Measurements from ENCODE around the gene PDLIM5.
"Not testable (repeated sequence)": the region's sequence is repeated elsewhere in the genome, so short reads cannot be mapped to it uniquely, and the experiment has no call there.

Gene PDLIM5

DNA sequence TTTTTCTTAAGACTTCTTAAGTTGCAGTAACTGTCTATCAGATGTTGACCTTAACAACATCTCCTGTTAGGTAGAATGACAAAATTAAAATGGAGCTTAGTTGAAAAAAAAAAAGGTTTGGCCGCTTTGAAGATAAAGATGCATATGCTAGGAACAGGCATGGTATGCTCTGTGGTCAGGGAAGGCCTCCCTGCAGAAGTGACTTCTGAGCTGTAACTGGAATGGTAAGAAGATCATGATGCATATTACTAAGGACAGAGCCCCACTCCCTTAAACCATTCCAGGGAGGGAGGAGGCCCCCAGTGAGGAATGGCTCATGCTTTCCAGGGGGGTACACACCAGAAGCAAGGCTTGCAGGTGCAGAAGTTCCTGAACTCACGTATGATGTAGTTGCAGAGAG lies 43.7 kb downstream of the PDLIM5 start:
- DNase-seq (ENCODE audit: low read depth), result no peak

DNA sequence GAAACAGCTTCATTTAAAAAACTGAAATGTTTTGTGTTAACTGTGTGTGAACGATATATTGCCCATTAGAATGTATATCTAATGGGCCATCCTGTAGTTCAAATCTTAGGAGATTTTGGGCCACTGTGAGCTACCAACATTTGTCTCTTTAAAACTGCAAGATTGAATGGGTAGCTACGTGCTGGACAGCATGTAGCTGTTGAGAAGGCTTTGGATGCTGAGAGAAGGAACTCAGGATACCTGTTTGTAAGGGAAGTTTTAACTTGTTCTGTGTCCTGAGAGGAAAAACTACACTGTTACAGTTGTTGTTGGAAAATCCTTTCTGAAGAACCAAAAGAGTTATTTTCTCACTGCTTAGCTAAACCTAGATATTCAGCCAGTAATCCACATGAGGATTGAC lies 45.9 kb downstream of the PDLIM5 start:
- no peak for DNase-seq (ENCODE audit: low read depth)

DNA sequence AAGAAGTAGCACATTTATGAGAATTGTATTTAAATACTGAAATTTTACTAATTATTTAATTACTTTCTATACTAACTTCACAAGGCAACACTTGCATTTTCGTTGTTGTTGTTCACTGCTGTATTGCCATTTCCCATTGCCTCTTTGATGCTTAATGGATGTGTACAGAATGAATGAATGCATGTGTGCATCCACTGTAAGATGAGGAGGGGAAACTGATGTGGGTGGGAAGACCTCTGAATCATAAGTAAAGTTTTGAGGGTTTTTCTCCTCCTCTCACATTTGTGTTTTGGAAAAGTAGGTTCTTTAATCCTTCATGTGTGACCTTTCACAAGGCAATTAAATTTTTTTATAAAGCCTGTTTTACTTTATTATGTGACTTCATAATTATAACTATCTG lies 46.8 kb downstream of the PDLIM5 start:
- DNase-seq (ENCODE audit: low read depth), result no peak

DNA sequence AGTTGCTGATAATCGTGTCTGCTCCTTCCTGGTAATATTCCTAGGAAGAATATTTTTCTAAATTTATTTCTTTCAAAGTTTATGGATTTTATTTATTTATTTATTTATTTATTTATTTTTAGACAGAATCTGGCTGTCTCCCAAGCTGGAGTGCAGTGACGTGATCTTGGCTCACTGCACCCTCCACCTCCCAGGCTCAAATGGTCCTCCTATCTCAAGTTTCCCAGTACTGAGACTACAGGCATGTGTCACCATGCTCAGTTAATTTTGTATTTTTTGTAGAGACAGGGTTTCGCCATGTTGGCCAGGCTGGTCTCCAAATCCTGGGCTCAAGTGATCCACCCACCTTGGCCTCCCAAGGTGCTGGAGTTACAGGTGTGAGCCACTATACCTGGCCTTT lies 48.9 kb downstream of the PDLIM5 start:
- no peak for DNase-seq (ENCODE audit: low read depth)

DNA sequence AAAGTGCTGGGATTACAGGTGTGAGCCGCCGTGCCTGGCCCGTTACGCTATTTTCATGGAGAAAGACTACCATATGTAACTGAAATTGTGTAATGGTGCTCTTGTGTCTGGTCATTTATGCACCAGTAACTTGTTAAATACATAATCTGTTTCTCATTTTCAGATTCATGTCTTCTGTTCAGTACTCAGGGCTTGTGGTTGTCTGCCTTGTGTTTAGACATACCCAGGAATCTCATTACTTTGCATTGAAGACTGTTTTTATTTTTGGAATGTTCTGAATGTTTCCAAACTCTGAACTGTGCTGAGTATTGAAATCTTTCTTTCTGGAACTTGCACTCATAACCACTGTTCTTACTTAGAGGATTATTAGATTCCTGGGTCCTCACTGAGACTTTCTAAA lies 52.8 kb downstream of the PDLIM5 start:
- no peak for DNase-seq (ENCODE audit: low read depth)

DNA sequence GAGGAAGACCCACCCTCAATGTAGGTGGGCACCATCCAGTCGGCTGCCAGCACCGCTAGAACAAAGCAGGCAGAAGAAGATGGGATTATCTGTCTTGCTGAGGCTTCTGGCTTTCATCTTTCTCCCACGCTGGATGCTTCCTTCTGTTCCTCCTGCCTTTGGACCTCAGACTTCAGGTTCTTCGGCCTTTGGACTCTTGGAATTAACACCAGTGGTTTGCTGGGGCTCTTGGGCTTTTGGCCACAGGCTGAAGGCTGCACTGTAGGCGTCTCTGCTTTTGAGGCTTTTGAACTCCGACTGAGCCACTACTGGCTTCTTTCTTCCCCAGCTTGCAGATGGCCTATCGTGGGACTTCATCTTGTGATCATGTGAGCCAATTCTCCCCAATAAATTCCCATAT lies 55.1 kb downstream of the PDLIM5 start:
- no peak for DNase-seq (ENCODE audit: low read depth)

DNA sequence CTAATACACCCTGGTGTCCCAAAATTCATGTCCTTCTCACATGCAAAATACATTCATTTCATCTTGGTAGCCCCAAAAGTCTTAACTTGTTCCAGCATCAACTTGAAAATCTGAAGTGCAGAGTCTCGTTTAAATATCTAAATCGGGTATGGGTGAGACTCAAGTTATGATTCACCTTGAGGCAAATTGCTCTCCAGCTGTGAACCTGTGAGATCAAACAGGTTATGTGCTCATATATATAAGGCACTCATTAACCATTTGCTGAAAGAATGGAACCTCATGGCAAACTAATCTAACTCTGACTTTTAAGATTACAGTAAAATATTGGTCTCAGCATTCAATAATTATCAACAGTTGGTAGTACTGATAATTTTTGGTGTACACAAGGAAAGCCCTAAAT lies 55.5 kb downstream of the PDLIM5 start:
- DNase-seq (ENCODE audit: low read depth), result no peak

DNA sequence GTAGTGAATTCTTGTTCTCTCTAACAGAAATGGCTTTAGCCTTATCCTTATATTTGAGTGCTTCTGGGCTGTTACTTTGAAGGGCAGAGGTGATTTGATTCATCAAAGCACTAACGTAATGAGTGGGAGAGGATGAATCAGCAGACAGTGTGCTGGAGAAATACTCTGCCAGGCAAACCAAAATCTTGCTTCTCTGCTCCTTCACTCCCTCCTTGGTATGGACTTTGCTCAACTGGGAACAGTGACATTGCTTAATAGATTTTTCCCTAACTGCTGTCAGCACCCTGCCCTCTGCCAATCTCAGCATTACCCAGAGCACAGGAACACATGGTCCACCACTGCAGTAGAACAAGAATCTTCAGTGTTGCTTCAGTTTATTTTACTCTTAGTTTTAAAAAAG lies 56.0 kb downstream of the PDLIM5 start:
- DNase-seq (ENCODE audit: low read depth), result peak; percentile 80

DNA sequence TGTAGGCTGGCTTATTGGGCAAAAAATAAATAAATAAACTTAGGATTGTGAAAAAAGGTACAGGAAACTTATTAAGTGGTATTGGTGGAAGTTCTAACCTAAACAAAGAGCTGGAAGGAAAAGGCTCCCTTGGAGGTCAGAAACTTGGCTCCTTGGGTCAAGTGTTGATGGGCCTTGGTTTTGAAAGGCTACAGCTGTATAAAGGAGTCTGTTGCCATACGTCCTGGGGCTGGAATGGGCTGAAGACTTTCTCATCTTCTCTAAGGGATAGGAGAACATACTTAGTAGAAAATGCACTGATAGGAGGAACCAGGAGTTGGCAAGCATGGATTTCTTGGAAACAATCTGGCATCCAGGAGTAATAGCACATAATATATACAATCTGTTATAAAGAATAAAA lies 56.6 kb downstream of the PDLIM5 start:
- DNase-seq (ENCODE audit: low read depth), result no peak

DNA sequence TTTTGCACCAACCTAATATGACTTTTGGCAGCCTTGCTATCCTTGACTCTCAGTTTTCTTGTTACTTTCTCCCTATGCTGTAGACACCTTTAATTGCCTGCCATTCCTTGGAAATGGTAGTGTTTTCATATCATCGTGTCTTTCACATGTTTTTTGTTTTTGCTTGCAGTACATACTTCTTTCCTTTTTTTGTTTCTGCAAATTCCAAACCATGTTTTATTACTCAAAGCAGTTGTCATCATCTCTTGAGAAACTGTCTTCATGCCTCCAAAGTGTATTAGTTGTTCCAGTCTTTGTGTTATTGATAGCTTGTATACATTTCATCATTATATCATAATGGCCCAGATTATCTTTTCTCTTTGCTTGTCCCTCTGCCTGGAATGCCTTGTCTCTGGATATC lies 57.1 kb downstream of the PDLIM5 start:
- no peak for DNase-seq (ENCODE audit: low read depth)

DNA sequence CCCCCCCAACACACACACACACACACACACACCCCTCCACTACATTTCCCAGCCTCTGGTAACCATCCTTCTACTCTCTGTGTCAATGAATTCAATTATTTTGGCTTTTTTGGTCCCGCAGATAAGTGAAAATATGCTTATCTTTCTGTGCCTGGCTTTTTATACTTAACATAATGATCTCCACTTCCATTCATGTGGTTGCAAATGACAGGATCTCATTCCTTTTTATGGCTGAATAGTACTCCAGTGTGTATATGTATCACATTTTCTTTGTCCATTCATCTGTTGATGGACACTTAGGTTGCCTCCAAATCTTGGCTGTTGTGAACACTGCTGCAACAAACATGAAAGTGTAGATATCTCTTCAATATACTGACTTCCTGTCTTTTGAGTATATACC lies 59.8 kb downstream of the PDLIM5 start:
- DNase-seq (ENCODE audit: low read depth), result no peak

DNA sequence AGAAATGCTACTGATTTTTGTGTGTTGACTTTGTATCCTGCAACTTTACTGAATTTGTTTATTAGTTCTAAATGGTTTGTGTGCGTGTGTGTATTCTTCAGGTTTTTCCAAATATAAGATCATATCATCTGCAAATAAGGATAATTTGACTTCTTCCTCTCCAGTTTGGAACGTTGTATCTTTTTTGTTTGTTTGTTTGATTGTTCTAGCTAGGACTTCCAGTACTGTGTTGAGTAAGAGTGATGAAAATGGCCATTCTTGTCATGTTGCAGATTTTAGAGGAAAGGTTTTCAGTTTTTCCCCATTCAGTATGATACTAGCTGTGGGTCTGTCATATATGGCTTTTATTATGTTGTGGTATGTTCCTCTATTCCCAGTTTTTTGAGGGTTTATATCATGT lies 61.8 kb downstream of the PDLIM5 start:
- DNase-seq (ENCODE audit: low read depth), result not testable (repeated sequence)

DNA sequence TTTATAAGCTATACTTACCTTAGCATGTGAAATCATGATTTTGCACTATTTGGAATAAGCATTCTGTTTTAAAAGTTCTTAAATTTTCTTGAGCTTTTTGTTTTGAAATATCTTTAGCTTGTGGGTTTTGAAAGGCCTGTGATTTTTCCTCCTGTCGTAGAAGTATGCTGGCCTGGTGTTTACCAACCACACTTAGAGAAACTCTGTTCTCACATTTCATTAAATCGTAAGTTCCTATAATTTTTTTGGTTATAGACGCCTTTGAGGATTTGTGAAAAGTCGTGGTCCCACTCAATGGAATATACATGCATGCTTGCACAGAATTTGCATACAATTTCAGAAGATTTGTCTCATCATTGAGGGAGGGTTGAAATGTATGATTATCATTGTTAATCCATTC lies 63.6 kb downstream of the PDLIM5 start:
- DNase-seq (ENCODE audit: low read depth), result no peak

DNA sequence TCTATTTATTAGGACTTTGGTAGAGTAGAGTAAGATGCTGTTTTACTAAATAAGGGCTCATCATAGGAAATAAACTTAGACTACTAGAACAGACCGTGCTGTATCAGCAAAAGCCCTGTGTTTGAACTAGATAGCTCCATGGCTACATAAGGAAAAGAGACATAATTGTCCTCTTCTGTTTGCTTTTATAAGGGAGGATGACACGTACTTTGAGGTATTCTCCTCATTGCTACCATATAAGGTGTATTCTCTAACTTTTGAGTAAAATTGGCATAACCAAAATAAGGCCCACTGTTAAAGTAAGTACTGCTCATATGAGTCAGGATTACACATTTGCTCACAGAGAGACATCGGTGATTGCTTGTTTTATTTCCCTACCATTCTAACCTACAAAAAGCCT lies 64.3 kb downstream of the PDLIM5 start:
- DNase-seq (ENCODE audit: low read depth), result peak; percentile 80

DNA sequence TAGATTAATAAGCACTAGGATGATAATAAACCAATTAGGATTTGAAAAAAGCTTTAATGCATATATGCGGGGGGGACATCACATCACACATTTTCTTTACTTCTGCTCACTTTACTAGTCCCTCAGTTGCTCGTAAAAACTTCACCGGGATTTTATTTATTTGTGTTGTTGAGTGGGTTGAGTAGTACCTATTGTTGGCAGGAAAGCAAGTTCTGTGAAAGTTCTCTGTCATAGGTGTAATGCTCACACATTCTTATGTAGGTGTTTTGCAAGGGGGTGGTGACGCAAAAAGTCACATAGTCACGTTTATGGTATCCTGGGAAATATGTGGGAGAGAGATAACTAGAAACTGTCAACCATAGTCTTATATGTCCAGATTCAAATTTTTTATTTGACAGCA lies 65.3 kb downstream of the PDLIM5 start:
- no peak for DNase-seq (ENCODE audit: low read depth)

DNA sequence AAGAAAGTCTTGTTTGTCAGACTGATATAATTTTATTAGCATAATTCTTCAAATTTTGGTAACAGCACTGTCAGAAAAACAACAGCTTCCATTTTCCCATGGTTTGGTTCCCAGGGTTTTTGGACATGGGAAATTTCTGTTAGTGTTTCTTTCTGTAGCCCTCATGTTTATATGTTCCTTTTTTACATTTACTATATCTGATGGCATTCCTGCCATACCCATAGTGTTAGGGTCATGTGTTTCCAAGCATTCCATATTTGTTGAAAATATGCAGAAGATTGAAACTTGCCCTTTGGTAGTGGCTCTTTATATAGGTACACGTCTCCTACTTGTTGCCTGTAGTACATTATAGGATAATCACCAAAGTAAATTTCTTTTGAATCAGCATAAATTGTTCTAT lies 65.8 kb downstream of the PDLIM5 start:
- DNase-seq (ENCODE audit: low read depth), result no peak

DNA sequence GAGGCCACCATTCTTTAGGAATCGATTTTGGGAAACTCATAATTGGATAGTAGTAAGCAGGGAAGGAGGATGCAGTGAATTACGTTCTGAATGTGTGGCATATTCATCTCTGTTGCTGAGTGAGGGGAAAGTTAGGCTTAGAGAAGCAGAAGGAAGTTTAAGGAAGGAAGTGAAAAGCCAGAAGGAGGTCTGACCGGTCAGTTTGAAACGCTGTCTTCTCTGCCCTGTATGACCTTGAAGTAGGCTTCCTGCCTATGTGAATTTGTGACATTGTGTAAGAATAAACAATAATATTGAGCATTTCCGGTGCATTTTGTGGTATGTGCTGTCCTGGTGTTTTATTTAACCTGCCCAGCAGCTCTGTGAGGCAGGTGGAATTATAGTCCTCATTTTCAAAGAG lies 67.3 kb downstream of the PDLIM5 start:
- no peak for DNase-seq (ENCODE audit: low read depth)

DNA sequence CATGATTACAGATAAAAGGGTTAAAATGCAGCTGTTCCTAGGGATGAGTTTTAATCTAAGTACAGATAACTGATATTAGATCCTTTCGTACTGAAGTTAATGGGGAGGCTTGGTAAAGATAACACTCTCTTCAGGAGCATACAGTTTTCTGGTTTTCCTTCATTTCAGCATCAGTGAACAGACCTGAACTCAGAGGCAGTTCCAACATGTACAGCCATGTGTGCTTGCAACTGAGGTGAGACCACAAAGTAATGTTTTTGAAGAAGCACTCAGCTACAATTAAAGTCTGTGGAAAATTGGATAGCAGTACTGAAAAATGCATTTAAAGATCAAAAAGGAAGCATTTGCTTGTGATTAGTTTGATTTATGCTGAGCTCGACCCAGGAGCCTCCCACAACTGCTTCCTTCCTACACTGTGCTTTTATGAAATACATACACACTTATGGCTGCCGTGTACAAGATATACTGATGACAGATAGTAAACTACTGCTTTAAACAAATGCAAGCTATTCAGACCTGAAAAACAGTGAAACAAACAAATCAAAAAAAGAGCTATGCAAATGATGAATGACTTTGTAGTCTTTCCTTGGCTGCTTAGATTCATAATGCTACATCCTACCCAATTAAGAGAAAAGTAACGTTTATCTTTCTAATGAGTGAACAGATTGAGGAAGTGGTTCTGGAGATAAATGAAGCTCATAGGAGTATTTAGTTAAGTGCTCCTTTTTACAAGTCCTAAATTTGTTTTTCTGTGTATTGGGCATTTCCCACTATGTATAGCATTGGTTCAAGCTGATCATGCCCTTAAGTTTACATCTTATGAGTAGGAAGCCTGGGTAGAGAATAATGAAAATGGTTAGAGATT lies 68.4 kb downstream of the PDLIM5 start:
- no peak for DNase-seq (ENCODE audit: low read depth)

DNA sequence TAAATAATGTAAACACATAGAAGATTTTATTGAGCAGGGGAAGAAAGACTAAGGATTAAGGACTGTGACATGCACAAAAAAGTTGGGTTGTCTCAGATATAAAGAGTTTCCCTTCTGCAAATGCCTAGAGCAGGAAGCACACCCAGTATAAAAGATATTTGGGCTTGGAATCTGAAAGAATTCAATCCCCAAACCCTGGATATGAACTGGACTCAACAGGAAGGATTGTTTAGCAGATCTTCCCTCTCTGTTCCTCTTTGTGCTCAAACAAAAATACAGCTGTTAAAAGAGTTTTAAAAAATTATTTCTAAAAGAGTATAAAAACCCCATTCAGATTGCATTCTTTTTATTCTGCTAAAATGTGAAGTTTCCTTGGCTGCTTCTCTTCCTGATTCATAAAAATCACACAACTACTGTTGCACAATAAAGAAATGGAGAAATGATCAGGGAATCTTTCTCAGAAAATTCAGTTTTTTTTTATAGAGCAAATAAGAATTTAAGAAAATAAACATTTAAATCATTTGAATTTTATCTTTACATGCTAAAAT lies 71.4 kb downstream of the PDLIM5 start:
- no peak for DNase-seq (ENCODE audit: low read depth)

DNA sequence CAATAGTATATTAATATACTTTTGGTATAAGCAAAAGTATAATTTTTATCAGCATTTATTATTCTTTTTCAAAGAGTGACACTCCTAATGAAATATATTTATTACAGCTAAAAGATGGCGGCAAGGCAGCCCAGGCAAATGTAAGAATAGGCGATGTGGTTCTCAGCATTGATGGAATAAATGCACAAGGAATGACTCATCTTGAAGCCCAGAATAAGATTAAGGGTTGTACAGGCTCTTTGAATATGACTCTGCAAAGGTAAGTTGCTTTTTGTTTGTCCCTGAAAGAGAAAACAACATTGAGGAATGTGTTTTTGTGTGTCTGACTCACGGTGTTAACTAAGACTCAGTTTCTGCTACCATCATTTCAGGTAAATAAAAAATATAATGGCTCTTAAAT lies 71.9 kb downstream of the PDLIM5 start:
- DNase-seq (ENCODE audit: low read depth), result peak; percentile 70

DNA sequence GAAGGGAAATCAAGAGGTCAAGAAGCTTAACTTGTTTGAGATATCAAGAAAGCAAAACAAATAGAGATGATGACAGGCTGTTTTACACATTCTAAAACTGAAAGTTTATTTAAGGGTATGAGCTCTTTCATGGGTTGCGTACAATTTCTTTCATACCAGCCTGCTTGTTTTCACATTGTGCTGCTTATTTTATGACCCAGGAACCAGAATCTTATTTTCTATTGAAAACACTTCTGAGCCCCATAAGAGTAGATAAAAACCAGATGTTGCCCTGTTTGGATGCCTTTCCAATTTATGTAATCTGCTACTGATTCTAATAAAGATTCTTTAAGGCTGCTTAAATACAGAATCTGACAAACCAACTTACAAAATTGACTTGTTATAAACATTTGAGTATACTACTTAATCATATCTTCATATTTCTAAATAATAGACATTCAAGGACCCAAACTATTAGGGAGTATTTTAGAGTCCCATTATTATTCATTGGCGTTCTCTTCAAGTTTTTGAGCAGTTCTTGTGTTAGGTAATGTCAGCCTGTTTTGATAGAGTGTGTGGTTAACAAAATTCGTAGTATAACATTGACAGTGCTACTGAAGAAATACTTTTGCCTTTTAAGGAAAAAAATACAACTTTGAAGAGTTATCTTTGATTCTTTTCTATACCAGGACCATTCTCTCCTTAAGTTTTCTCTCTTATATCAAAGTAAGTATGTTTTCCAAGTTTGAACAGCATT lies 74.4 kb downstream of the PDLIM5 start:
- DNase-seq (ENCODE audit: low read depth), result no peak

DNA sequence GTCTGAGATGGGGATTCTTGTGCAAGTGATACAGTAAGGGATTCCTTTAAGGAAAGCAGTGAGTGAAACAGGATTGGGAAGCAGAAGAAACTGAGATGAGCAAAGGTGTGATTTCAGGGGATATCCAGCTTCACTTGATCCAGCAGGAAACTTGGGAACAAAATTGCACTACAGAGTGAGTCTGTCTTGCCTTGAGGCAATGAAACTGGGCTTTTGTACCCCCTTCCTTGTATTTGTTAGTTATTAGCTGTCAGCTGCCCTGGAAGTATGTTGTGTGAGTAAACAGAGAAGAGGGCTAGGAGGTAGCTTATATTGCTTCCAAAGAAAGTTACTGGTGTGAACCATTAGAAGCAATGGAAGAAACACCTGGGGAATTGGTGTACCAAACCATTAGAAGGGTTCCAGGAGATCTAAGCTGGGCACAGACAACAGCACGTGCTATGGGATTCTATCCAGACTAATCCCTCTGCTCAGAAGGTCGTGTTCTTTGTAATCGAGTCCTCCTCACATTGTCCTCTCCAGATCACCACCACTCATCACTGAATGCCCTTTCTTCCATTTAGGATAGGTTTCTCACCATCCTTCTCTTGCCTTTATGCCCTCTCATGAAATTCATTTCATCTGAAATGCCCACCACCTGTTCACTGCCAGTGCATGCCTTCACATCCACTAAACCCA lies 76.0 kb downstream of the PDLIM5 start:
- DNase-seq (ENCODE audit: low read depth), result no peak

Measured in ELR (cell line).